NCI-H2171 treated with DMSO at 0.1 percent for 48 hours (cell line): ENCODE results near the gene NDUFS6.
A peak's percentile ranks its signal among the peaks of the same experiment; 100 is the strongest.
"Not testable (repeated sequence)": the region's sequence is repeated elsewhere in the genome, so short reads cannot be mapped to it uniquely, and the experiment has no call there.

ENCODE experiments used
- DNase-seq: peaks from one replicate; lab custom pipeline; 2025; lab: John Stamatoyannopoulos, UW

NDUFS6 gene

GRCh38 chr5:1815881-1816292, 14.7 kb downstream of the NDUFS6 start:
- DNase-seq: no peak

GRCh38 chr5:1816495-1817089, 15.4 kb downstream of the NDUFS6 start:
- not testable (repeated sequence) for DNase-seq

- DNase-seq: no peak
Observed at GRCh38 chr5:1817261-1818043, 16.2 kb downstream of the NDUFS6 start.

DNA sequence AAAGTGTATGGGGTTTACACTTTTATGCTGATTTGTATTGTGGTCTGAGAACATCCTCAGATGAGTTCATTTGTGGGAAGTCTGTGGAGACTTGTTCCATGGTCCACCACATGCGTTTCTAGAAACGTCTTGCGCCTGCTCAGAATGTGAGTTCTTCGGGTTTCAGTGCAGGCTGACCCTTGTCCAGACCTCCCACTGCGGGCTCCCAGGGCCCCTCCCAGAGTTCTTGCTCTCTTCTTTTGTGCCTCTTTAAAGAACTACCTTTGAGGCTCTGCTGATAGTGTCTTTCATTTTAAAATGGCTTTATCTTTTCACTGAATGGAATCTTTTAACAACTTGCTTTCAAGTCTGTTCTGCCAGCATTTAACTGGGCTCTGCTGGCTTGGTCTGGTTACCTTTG, 17.6 kb downstream of the NDUFS6 start:
- no peak for DNase-seq

- DNase-seq: no peak
Observed at GRCh38 chr5:1819458-1819857, 18.3 kb downstream of the NDUFS6 start.

GRCh38 chr5:1820381-1820780, 19.2 kb downstream of the NDUFS6 start:
- DNase-seq: no peak

DNA sequence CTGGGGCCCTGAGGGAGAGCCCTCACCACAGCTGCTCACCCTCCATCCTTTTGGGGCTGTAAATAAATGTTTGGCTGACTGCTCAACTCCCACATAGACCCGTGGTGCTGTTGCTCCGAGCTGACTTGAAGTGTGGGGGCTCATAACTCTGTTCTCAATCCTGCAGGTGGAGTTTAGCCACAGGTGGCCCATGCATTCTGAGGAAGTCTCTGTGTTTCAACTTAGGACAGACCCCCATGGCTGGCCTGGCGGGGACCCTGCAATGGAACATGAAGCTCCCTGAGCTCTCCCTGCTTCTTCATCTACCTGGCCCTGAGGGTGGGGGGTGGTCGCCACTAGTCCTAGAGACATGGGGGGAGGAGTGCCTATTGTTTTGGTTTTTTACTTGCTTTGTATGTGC, 19.7 kb downstream of the NDUFS6 start:
- no peak for DNase-seq

DNA sequence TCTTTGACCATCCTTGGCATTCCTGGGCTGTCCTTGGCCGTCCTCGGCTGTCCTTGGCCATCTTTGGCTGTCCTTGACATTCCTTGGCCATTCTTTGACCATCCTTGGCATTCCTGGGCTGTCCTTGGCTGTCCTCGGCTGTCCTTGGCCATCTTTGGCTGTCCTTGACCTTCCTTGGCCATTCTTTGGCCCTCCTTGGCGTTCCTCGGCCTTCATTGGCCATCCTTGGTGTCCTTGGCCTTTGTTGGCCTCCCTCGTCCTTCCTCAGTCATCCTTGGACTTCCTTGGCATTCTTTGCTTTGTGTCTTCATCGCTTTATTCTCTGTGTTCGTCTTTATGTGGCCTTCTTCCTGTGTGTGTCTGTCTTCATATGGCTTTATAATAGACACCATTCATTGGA, 20.7 kb downstream of the NDUFS6 start:
- DNase-seq: no peak

- DNase-seq: no peak
Observed at GRCh38 chr5:1823381-1824034, 22.3 kb downstream of the NDUFS6 start.

DNA sequence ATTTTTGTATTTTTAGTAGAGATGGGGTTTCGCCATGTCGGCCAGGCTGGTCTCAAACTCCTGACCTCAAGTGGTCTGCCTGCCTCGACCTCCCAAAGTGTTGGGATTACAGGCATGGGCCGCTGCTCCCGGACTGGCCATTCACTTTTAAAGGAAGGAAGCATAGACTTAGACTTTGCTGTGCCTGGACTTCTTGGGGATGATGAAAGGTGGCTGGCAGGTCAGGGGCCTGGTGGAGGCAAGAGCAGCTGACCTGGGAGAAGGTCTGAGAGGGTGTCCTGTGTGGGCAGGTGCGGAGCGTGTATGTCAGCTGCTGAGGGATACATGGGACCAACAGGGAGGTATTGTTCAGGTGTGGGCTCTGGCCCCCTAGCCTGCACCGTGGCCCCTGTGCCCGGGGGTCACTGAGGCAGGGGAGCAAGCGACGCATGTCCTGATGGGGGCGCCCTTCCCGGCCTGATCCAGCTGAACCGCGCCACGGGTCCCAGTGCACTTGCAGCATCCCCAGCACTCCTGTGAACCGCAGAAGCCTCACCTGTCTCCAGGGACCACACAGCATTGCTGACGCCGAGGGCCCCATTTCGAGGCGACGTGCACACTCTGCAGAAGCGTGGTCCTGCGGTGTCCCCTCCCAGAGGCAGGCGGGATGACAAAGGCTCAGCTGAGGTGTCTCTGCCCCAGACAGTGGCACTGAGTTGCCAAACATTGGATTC, 23.1 kb downstream of the NDUFS6 start:
- no peak for DNase-seq

DNA sequence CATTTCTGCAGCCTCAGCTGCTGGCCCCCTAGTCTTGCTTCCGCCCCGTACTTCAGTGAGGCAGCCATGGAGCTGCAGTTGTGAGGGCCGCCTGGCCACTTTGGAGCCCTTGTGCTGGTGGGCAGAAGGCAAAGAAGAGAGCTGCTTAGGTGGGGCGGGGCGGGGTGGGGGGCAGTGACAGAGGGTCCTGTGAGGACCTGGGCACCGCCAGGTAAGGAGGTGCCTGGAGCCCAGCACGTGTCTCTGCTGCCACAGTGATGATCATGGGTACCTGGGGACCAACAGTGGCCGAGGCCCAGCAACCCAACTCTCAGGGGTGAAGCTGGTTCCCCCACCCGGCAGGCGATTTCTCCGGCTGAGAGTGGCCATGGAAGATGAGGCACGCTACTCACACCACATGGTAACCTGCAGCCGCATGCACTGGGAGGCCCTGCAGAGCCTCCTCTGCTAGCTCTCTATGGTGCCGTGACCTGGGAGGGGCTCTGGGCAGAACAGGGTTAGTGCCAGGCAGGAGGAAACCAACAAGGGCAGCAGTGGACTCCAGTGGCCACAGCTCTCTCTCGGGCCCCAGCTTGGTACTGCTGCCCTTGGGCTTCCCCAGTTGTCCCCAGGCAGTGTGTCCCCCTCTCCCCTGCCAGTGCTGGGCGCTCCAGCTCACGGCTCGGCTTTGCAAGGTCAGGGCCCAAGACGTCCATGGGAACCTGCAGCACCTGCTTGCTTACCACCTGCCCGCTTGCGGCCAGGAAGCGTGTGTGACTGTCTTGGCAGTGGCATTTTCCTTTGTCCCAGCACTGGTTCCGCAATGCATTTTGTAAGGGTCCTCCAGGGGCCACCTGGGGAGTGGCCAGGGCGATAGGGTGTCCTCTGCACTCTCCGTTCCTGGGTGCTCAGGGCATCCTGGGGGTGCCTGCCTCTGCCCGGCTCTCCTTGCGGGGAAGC, 24.0 kb downstream of the NDUFS6 start:
- no peak for DNase-seq

GRCh38 chr5:1826235-1826980, 25.2 kb downstream of the NDUFS6 start:
- no peak for DNase-seq

GRCh38 chr5:1827025-1827885, 26.0 kb downstream of the NDUFS6 start:
- DNase-seq: no peak

DNA sequence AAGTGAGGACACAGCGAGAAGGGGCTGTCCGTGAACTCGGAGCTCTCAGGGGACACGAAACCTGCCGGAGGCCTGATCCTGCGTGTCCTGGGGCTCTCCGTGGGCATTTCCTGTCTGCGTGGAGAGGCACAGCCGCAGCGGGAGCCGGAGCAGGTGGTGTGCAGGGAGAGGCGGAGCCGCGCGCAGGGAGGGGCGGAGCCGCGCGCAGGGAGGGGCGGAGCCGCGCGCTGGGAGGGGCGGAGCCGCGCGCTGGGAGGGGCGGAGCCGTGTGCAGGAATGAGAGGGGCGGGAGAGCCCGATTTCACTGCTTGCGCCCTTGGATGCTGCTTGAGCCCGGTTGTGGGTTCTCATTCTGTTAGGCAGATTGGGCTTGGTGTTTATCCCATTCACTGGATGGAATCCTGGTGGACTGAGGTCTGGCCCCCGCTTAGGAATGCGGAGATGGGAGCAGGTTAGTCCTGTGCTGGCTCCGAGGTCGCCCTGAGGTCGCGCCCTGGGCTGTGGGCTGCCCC, 26.7 kb downstream of the NDUFS6 start:
- no peak for DNase-seq

DNA sequence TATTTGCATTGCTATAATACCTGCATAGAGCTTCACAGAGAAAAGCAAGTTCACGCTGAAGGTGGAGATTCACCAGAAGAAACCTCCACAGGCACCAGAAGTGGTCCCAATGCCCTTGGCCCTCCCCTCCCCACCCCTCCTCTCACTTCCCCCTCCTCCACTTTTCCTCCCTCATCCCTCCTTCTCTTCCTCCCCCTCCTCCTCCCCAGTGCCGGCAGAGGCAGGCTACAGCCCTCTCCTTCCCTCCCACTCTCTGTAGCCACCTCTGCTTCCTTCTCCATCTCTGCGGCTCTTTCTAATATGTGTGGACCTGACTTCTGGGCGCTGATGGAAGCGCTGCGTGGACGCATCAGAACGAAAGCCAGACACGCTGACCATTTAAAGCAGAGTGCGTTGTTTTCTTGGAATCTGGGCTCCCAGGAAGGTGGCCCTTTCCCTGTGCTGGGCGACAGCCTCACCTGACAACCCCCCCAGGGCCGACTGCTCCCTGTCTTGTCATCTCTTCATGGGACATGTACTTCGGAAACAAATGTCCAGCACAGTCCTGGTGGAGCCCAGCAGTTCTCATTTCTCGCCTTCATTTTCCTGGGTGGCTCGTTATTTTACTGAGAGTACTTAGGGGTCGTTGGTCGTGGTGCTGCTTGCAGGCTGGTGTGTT, 29.5 kb downstream of the NDUFS6 start:
- no peak for DNase-seq

DNA sequence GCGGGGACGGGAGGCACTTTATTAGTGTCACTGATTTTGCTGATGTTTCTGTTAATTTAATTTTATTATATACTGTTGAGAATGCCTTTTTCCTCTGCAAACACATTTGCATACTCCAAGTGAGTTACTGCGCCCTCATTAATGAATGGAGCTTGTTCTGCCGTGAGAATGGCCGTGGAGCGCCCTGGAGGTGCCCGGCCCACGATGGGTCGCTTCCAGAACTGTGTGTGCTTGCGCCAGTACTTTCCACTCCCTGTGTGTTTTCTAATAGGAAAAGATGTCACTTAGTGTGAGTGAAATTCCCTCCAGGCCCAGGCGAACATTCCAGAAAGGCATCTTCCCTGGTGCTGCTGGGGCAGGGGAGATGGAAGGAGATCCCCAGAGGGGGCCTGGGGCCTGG, 30.1 kb downstream of the NDUFS6 start:
- DNase-seq: no peak

GRCh38 chr5:1831677-1832313, 30.6 kb downstream of the NDUFS6 start:
- DNase-seq: peak; percentile 56

DNA sequence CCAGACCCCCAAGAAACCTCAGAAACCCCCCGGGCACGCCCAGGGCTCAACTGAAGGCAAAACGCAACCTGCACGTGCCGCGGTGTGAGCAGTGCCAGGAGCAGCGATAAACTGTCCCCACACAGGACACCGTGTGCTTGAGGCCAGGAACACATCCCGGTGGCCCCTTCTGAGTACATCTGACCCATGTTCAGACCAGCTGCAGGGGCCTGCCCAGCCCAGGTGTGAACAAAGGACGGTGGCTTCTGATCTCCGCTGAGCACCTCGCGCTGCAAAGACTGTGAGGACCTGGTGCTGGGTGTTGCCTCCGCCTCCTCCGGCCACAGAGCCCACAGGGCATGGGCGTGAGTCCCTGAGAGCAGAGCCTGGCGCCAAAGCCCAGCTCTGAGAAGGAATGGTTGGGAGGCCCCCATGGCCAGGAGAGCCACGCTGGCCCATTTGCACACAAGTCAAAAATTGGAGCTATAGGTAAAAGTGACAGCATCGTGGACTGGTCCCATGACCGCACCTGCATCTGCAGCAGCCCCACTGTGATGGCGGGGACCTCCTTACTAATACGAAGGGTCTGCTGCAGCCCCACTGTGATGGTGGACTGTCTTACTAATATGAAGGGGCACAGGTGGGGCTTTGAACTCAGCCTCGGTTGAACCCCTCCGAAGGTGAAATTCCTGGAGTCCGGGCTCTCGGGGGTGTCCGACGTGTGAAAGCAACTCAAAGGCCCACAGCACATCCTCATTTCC, 31.5 kb downstream of the NDUFS6 start:
- DNase-seq: no peak
